HG02588 (cell line): Measurements from ENCODE around the gene ABL2.
"Not testable (repeated sequence)": the region's sequence is repeated elsewhere in the genome, so short reads cannot be mapped to it uniquely, and the experiment has no call there.

Experiments used
- ATAC-seq: cut with Tn5 transposase; IDR thresholded peaks from one replicate; pipeline ENCODE4 v1.9.1; 2021; ENCODE audit warnings: mild to moderate bottlenecking, moderate library complexity; ENCODE audit not compliant: unreplicated experiment

Gene ABL2

DNA sequence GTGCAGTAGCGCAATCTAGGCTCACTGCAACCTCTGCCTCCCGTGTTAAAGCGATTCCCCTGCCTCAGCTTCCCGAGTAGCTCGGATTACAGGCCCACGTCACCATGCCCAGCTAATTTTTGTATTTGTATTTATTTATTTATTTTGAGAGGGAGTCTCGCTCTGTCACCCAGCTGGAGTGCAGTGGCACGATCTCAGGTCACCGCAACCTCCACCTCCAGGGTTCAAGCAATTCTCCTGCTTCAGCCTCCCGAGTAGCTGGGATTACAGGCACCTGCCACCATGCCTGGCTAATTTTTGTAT lies 59.1 kb downstream of the ABL2 start:
- not testable (repeated sequence) for ATAC-seq

DNA sequence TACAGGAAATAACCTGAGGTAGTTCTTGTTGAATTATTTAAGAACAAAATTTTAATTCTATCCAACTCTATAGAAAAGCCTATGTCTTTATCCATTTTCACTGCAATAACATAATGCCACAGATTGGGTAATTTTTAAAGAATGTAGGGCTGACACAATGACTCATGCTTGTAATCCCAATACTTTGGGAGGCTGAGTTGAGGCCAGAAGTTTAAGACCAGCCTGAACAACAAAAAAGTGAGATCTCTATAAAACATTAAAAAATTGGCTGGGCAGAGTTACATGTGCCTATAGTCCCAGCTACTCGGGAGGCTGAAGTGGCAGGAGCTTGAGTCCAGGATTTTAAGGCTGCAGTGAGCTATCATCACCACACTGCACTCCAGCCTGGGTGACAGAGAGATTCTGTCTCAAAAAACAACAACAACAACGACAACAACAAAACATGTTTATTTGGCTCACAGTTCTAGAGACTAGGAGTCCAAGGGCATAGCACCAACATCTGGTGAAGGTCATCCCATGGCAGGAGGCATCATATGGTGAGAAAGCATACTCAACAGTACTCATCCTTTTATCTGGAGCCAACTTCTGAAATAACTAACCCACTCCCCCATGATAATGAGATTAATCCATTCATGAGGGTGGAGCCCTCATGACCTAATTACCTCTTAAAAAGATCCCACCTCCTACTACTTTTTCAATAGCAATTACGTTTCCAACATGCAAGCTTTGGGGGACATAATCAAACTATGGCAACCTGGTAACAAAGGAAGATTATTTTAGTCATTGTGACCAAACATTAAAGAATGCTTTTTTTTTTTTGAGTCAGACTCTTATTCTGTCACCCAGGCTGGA lies 59.6 kb downstream of the ABL2 start:
- no peak for ATAC-seq

DNA sequence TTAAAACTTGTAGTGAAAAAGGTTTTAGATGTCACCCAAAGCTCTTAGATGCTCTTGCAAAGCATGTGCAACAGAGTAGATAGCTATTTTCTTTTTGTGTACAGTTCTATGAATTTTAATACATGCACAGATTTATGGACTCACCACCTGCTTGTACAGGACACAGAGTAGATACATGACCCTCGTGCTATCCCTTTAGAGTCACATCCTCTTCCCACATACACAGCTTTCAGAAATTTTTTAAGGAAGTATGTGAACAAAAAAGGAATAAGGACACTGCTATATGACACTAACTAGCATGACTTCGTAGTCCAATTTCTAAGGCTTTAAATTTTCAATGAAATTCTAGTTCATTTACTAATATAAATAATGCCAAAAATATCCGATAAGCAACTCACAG lies 60.9 kb downstream of the ABL2 start:
- no peak for ATAC-seq

DNA sequence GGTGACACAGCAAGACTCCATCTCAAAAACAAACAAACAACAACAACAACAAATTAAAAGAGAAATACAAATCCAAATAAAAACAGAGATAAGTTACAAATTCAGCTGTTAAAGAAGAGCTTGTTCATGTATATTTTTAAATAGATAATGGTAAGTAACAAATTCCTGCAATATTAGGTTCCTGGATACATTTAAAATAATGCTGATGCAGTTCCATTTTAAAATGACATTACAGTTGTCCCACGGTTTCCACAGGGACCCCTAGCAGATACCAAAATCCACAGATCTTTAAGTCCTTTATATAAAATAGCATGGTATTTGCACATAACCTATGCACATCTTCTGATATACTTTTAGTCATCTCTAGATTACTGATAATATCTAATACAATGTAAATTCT lies 61.5 kb downstream of the ABL2 start:
- ATAC-seq = no peak

DNA sequence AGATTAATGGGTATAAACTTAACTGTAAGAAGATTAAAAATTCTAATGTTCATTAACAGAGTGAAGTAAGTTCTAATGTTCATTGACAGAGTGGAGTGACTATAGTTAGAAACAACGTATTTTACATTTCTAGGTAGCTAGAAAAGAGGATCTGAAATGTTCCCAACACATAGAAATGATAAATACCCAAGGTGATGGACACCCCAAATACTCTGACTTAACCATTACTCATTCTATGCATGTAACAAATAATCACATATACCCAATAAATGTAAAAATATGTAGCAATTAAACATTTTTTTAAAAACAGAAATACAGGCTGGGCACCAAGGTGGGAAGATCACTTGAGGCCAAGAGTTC lies 62.1 kb downstream of the ABL2 start:
- ATAC-seq = no peak

DNA sequence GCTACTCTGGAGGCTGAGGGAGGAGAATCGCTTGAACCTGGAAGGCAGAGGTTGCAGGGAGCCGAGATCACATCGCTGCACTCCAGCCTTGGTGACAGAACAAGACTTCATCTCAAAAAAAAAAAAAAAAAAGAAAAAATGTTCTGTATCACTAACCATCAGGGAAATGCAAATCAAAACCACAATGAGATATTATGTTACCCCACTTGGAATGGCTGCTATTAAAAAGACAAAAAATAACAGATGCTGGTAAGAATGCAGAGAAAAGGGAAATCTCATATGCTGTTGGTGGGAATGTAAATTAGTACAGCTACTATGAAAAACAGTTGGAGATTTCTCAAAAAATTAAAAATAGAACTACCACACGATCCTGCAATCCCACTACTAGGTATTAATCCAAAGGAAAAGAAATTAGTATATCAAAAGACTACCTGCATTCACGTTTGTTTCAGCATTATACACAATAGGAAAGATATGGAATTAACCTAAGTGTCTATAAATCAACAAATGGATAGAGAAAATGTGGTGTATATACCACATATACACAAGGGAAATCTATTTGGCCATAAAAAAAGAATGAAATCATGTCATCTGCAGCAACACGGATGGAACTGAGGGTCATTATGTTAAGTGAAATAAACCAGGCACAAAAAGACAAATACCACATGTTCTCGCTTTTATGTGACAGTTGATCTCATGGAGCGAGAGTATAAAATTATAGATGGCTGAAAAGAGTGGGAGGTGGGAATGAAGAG lies 62.6 kb downstream of the ABL2 start:
- no peak for ATAC-seq

DNA sequence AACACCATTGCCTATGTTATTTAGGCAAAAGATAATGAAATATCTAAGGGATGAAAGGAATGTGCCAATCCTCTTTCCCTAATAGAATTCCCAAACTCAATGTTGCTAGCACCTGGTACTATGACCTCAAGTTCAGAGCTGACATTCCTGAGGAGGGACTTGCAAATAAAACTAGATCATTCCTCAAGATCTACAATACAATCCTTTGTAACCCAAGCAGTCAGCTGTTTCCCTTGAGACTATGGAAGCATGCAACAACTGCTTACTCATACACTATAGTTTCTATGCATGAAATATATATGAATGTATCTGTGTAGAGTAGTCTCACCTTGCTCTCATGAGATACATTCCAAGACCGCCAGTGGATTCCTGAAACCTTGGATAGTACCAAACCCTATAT lies 65.0 kb downstream of the ABL2 start:
- no peak for ATAC-seq

DNA sequence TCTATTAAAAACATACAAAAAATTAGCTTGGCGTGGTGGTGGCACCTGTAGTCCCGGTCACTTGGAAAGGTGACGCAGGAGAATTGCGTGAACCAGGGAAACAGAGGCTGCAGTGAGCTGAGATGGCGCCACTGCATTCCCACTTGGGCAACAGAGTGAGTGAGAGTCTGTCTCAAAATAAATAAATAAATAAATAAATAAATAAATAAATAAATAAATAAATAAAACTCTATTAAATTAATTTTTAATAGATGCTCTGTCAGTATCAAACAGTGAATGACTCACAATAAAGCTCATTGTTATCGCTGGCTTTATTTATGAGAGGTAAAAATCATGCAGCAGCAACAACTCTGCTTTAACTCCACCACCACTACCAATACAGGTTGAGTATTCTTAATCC lies 72.8 kb downstream of the ABL2 start:
- no peak for ATAC-seq

DNA sequence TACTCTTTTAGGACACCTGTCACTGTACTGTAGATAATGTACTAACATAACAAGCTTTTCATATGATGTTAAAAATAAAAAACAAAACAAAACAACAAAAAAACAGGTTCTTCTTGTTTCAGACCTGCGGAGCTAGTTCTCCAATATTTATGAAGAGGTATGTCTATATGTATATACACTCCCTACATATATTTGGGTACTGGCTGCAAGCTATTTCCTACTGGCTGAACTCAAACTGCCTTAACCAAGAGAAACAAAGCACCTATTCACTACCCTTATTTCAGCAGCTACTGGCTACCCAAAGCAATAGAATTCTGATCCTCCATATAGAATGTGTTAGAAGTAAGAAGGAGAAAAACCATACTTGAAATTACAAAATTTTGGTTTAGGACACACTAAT lies 73.5 kb downstream of the ABL2 start:
- ATAC-seq = no peak

DNA sequence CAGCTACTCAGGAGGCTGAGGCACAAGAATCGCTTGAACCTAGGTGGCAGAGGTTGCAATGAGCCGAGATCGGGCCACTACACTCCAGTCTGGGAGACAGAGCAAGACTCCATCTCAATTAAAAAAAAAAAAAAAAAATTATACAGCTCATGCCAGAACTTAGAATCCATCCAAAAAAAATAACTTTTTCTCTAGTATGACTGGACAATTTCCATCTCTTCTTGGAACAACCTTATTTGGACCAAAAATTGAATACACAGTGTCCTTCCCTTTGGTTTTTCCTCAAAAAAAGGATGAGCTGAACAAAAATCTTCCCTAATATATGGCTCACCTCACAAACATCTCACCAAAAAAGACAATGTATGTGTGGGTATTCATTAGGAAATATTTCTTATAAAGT lies 73.9 kb downstream of the ABL2 start:
- ATAC-seq = no peak

DNA sequence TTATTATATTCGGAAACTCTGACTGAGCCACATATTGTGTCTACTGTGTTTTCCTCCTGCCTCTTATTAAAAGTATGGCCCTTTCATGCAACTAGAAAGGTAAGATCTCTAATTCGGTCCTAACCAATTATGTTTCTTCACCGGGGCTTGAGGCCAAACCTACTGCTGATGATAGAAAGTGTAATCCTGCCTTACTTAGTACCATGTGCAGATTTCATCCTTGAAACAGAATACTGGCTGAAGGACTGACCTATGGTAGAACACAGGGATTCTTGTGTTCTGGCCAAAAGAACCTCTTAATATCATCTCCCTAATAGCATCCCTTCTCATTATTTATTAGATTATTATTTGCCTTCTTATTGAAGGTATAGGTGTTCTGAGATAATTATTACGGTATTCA lies 75.0 kb downstream of the ABL2 start:
- no peak for ATAC-seq

DNA sequence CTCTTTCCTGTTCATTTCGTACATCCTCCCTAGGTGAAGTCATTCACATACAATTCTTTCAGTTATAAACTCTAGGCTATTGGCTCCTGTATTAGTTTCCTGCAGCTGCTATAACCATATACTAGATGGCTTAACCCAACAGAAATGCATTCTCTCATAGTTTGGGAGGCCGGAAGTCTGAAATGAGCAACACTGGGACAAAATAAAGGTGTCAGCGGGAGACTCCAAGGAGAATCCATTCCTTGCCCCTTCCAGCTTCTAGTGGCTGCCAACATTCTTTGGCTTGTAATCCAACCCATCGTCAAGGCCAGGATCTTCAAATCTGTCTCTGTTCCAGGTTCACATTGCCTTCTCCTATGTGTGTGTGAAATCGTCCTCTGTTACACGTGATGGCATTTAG lies 76.3 kb downstream of the ABL2 start:
- no peak for ATAC-seq

DNA sequence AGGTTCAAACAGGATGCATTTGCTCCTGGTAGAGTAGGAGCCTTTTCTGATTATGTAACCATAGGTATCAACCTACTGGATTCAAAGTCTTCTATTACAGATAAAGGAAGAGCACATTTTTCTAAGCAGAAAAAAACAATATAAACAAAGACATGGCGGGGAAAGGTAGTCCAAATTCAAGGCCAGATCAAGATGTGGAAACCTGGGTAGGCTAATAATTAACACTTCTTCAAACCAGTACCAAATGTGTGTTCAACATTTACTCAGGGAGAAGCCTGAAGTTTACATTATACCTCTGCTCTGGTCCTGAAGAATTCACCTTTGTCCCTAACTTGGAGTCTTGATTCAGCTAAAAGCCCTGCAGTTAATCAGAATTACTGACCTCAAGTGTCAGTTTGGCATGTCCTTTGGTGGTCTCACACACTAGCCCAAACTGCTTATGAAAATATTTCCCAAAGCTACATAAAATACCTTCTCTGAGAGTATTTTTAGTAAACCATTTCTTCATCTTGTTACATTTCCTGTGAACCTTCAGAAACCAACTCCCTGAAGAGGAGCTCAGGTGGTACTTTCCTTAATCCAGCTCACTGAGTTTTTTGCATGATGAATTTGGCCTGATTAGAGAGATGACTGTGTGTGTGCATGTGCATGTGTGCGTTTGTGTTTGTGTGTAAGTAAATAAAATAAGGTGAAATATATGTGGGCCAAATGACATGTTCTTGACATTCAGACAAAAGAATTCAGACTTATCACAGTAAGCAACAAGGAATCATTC lies 77.4 kb downstream of the ABL2 start:
- no peak for ATAC-seq

DNA sequence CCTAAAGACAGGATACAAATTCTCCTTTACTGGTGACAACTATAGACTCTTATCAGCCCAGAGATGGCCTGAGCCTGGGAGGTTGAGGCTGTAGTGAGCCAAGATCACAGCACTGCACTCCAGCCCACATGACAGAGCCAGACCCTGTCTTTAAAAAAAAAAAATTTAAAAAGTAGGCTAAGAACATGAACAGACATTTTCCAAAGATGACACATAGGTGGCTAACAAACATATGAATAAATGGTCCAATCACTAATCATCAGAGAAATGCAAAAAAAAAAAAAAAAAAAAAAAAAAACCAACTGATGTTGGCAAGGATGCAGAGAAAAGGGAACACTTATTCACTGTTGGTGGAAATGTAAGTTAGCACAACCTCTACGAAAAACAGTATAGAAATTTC lies 82.6 kb downstream of the ABL2 start:
- no peak for ATAC-seq

DNA sequence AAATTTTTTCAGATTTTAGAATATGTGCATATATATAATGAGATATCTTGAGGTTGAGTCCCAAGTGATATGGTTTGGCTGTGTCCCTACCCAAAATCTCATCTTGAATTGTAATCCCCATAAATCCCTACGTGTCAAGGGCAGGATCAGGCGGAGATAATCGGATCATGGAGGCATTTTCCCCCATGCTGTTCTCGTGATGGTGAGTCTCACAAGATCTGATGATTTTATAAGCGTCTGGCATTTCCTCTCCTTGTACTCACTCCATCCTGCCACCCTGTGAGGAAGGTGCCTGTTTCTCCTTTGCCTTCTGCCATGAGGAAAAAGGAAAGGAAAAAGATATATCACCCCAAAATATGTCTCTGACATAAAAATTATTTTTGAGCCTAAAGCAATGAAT lies 83.0 kb downstream of the ABL2 start:
- ATAC-seq = no peak

DNA sequence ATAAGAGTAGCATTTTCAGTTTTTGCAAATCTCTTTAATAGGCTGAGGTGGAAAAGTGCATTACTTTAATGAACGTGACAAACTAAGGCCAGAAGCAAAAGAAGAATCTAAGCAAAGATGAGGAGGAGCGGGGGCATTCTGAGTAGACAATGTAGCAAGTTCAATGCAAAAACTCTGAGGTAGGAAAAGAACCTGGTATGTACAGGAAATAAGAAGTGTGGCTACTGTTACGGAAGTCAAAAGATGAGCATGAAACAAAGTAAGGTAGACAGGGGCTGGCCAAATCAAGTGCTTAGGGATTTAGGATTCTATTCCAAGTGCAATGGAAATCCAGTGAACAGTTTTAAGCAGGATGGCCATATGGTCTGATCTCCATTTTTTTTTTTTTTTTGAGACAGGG lies 84.0 kb downstream of the ABL2 start:
- ATAC-seq = no peak

DNA sequence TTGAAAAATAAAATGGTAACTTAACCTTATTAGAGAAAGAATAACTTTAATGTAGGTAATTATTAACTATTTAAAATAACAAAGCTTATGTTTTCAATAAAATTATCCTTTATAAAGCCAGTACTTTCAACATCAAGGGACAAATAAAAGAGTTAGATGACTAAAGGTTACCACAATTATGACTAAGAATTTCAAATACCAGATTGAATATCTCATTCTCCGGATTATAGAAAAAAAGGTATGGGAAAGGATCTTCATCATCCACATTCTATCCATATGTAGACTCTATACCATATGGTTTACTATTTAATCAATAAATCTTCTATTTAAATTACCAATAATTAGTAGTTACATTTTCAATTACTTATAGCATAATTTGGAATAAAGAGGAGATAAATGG lies 84.9 kb downstream of the ABL2 start:
- ATAC-seq = no peak

DNA sequence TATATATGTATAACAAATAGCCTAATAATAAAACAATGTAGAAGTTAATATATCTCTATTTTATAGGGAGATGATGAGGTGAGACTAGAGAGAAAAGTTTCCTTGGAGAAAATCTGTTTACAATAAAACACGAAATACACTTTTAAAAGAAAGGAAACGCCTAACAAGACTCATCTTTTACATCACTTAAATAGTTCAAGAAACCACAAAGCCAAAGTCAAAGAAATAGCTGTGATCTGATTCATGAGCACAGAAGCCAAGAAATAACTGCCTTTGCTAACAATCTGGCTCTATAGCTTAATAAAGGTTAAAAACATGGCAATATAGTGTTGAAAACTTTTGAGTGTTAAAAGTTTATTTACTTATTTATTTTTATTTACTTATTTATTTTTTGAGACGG lies 86.2 kb downstream of the ABL2 start:
- no peak for ATAC-seq

DNA sequence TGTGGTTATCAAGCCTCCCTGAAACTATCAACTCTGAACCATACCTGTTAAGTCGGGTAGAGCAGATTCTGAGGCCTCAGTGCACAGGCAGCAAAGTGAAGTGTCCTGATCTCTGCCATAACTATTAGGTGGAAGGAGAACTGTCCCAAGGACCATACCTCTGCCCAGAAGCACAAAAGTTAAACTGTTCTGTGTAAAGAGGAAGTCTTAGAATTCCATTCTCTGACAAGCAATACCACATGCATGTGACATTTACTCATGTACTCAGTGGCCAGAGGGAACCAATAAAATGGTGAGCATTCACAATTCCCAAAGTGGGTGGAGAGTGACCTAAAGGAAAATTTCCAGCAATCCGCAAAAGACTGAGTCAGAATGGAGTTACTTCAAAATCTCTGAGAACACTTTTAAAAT lies 86.6 kb downstream of the ABL2 start:
- no peak for ATAC-seq

DNA sequence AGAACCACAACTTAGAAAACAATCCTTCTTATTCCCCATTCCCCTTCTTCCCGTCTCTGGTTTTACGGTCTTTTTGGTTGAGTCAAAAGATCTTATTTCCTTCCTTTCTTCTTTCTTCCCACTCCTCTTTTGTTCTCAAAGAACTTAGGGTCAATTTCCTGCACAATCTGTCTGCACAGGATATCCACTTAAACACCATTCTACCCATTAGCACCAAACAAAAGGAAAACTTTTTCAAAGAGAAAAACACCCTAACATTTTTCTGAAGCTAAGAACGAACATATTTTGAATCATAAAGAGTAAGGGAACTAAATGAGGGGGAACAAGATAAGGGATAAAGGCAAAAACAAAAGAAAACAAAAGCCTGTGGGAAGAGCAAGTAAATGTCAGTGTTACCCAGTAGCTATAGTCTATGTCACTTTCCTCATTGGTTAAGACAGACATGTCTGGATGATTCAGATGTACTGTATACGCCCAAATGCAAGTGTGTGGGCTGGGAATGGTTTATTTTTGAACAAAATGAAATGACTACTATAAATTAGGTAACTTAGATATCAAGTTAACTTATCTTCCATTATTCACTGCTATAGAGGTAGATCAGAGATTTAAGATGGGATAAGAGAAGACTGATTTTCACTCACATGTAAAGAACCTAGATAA lies 87.8 kb downstream of the ABL2 start:
- no peak for ATAC-seq

DNA sequence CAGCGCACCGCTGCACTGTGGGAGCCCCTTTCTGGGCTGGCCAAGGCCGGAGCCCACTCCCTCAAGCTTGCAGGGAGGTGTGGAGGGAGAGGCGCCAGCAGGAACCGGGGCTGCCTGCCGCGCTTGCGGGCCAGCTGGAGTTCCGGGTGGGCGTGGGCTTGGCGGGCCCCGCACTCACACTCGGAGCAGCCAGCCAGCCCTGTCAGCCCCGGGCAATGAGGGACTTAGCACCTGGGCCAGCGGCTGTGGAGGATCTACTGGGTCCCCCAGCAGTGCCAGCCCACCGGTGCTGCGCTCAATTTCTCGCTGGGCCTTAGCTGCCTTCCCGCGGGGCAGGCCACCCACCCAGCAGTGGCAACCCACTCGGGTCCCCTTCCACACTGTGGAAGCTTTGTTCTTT lies 90.7 kb downstream of the ABL2 start:
- ATAC-seq = not testable (repeated sequence)
